HG02763 (cell line): ENCODE results near the gene DGKQ.
"Not testable (repeated sequence)": the region's sequence is repeated elsewhere in the genome, so short reads cannot be mapped to it uniquely, and the experiment has no call there.

Experiments
- ATAC-seq: cut with Tn5 transposase; IDR thresholded peaks from one replicate; pipeline ENCODE4 v1.9.1; 2021; ENCODE audit warnings: mild to moderate bottlenecking, moderate library complexity; ENCODE audit not compliant: unreplicated experiment

Gene DGKQ

DNA sequence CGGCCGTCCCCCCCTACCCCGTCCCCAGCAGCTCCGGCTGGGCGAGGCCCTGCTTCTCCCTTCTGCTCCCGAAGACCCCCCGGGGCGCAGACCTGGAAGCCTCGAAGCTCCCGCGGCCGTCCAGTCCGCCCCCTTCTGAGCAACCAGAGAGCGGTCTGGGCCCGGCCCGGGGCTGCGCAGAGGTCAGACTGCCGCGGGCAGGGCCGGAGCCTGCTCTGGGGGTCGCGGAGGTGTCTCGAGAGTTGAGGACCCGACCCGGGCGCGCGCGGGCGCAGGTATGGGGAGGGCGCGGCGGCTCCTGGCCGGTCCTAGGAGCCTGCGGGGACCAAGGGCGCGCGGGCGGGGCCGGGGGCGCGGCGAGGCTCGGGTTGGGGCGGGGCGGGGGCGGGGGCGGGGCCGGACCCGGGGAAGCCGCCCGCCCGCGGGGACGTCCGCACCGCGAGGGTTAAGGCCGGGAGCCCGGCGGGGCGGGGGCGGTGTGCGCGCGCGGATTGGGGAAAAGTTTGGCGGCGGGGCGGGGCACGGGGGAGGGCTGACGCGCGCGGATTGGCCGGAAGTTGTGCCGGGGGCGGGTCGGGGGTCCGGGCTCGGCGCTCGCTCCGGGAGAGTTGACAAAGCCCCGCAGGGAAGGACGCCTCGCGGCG is 37.8 kb upstream of the DGKQ start, which contains the start of gene FGFRL1:
Gene FGFRL1 (plus strand): TSS at position 605 of the 644 bp plus-strand sequence. CDS start 860 bp downstream, outside the sequence.
- ATAC-seq = peak; percentile 35

DNA sequence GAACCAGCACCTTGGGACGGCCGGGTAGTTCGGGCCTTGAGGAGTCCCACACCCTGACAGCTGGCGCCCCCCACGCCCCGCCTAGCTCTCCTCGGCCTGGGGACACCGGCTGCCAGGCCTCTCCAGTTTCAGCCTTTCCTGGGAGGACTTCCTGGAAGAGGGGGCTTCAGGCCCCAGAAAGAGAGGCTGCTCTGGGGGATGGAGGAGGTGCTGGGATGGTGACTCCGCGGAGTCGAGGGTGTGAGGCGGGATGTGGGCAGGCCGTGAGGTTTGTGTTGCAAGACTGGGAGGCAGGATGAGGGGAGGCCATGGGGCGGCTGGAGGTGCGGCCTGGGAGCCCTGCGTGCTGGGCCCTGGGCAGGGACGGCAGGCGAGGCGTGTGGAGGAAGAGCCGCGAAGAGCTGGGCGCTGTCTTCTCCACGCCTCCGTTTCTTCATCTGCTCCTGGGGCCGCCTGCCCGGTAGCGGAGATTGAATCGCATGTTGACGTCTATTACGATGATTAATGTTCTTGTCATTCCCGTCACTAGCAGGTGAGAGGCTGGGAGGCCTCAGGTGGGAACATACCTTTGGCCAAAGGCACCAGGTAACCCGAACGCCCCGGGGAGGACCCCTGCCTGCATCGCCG is 37.1 kb upstream of the DGKQ start:
- ATAC-seq = no peak

DNA sequence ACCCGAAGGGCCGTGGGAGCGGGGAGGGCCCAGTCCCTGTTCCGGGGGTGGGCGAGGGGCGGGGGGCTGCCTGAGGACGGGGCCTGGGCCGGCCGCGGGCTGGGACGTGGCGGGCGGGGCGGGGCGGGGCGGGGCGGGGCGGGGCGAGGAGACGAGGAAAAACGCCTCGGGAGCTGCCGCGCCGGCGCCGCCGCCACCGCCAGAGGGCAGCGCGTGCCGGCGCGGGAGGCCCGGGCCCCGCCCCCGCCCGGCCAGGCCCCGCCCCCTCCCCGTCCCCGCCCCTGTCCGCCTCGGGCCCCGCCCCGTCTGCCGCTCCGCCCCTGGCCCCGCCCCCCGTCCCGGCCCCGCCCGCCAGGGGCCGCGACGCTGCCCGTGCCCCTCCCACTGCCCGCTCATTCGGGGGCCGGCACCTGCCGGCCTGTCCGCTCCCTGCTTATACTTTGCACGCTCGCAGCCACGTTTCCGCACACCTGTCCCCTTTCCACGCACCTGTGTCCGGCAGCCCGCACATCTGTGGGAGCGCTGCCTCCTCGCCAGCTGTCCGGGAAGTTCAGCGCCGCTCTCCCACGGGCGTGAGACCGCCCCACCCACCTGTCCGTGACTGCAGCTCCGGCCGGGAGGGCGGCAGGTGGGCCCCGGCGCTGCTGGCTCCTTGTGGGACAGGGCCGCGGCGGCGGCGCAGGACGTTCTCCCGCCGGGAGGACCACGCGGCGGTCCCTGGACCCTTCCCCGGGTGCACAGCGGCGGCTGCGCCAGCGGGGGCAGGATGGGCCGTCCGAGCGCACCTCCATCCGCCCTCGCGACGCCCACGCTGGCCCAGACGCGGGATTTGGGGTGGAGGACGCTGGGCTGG is 36.4 kb upstream of the DGKQ start:
- ATAC-seq = peak; percentile 39

DNA sequence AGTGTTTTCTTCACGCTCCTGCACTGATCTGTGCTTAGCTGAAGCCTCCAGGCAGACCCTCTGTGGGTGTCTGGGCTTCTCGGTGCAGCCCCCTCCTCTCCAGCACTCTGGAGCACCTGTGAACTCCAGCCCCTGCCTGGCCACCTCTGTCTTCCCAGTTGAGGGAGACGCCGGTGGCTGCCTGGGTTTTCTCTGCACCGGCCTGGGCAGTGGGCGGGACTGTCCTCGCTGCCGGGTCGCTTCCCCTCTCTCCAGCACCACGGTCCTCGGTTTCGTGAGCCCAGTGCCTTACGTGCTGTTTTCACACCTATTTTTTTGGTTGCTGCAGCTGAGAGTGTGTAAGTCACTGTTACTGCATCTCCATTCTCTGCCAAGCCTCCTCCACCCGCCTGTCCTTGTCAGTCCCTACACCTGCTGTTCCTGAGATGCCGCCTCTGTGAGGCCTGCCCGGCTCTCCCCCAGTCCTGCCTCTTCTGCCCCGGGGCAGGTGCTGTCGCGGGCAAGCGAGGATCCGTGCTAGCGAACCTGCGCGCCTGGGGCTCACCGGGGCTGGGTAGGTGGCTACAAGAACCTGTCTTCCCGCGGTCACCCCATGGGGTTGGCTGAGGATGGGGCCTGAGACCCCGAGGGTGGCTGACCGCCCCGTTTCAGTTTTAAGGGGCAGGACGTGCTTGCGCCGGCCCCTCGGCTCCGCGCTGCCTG is 35.6 kb upstream of the DGKQ start:
- ATAC-seq = no peak

GRCh38 chr4:1006856-1007255 is 33.5 kb upstream of the DGKQ start:
- ATAC-seq = no peak

DNA sequence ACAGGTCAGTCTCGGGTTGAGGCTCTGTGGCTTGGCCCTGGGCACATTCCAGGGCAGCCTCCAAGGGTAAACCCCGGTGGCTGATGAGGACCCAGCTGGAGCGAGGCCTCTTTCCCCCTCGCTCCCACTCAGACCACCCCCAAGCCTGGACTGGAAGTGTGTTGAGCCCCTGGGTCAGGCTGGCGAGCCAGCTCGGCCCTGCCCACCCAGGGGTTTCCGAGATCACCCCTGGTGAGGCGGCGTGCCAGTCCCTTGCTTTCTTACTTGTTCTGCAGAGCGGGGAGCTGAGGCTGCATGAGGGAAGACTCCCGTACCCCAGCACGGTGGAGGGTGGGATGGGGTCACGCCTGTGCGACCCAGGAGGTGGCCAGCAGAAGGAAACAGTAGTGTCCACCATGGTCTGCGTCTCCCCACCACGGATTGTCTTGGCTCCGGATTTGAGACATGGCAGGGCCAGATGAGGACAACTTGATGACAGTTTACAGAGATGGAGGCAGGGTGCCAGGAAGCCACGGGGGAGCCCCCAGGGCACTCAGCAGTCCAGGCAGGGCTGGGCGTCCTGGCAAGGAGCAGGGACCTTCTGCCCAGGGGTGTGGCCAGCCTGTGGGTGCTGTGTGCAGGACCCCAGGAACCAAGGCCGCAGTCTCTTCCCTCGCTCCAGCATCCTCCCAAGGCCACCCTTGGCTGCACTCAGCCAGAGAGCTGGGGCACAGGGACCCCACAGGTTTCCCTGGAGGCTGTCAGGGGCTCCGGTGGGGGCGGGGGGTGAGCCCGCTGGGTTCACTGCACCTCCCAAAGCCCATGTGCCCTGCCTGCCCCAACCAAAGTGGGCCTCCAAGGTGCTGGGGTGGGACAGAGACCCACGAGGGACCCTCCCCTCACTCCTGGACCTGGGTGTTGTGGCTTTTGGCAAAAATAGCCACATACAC is 31.5 kb upstream of the DGKQ start:
- no peak for ATAC-seq

DNA sequence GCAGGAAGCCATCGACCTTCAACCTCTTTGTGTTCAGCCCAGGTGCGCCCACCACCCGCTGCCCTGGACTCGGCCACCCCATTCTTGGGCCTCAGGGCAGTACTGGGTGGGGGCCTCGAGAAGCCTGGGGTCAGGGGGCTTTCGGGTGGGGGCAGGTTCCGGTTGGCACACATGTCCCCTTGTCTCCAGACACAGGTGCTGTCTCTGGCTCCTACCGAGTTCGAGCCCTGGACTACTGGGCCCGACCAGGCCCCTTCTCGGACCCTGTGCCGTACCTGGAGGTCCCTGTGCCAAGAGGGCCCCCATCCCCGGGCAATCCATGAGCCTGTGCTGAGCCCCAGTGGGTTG is 30.7 kb upstream of the DGKQ start:
- ATAC-seq = no peak

DNA sequence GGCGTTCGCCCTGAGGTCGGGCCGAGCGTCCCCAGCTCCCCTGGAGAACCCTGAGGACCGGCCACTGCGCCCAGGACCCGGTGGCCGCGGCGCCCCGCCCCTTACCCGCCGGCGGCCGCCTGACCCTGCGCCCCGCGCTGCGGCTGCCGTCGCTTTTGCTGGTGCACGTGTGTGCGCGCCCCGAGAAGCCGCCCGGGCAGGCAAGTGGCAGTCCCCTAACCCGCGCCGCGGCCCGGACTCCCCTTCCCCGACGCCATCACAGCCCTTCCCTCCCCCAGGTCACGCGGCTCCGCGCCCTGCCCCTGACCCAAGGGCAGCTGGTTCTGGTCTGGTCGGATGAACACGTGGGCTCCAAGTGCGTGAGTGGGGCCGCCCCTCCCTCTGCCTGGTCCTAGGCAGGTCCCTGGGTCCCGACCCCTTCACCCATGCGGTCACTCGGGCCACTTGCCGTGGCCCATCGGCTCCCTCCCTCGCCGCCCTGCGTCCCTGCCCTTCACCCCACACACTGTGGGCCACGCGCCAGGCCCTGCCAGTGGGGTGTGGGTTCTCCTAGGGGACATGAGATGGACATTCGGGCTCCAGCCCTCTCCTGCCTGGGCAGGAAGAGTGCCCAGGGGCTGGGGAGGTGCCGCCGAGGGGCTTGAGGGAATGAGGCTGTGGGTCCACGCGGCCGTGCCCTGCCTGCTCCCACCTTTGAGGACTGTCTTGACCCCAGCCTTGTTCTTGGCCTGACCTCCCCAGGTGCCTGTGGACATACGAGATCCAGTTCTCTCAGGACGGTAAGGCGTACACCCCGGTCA is 30.1 kb upstream of the DGKQ start:
- ATAC-seq = no peak

- no peak for ATAC-seq
These were observed 29.4 kb upstream of the DGKQ start for GRCh38 chr4:1002631-1003251.

- no peak for ATAC-seq
These were observed 28.8 kb upstream of the DGKQ start for GRCh38 chr4:1002131-1002630.

- ATAC-seq = no peak
These were observed 28.3 kb upstream of the DGKQ start for GRCh38 chr4:1001561-1002130.

DNA sequence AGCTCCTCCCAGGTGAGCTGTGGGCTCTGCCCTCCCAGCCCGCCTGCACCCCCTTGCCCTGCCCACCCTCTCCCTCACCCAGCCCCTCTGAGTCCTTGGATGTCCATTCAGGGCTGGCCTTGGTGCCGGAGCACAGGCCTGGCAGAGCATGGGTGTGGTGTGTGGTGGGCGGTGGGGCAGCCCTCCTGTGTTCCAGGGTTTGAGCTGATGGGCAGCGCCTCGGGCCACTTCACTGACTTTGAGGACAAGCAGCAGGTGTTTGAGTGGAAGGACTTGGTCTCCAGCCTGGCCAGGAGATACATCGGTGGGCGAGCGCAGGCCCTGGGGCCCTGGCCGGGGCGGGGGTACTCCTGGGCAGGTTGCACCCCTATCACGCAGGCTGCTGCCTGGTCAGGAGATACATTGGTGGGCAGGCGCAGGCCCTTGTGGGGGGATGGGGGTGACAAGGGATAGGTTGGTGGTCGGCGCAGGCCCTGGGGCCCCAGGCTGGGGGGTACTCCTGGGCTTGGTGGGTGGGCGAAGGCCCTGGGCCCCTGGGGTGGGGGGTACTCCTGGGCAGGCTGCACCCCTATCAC is 27.4 kb upstream of the DGKQ start:
- no peak for ATAC-seq

DNA sequence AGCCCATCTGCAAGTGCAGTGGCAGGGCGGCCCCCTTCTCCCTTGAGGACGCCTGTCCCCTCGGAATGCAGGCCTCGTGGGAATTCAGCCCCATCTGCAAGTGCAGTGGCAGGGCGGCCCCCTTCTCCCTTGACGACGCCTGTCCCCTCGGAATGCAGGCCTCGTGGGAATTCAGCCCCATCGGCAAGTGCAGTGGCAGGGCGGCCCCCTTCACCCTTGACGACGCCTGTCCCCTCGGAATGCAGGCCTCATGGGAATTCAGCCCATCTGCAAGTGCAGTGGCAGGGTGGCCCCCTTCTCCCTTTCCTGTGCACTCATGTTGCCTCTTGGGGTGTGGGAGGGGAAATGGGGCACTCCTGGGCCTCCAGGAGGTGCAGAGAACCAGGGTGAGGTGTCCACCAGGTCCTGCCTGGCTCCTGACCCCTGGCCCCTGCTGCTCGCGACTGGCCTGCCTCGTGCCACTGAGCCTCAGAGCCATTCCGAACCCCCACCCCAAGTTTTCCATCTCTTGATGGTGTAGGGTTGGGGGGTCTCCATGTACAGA is 26.6 kb upstream of the DGKQ start:
- ATAC-seq = no peak

DNA sequence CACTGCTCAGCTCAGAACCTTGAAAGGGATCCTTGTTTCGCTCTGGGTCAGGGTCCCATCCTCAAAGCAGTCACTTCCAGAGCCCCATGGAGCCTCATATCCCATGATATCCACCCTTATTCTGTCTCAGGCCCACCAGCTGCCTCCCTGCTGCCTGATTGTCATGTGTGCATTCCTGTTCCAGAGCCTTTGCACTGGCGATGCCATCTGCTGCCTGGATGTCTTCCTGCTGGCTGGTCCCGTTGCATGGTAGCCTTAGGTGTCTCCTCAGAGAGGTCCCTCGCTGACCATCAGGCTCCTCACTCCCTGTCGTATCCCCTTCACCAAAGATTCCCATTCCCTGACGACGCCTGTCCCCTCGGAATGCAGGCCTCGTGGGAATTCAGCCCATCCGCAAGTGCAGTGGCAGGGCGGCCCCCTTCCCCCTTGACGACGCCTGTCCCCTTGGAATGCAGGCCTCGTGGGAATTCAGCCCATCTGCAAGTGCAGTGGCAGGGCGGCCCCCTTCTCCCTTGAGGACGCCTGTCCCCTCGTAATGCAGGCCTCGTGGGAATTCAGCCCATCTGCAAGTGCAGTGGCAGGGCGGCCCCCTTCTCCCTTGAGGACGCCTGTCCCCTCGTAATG is 26.0 kb upstream of the DGKQ start:
- ATAC-seq = not testable (repeated sequence)

DNA sequence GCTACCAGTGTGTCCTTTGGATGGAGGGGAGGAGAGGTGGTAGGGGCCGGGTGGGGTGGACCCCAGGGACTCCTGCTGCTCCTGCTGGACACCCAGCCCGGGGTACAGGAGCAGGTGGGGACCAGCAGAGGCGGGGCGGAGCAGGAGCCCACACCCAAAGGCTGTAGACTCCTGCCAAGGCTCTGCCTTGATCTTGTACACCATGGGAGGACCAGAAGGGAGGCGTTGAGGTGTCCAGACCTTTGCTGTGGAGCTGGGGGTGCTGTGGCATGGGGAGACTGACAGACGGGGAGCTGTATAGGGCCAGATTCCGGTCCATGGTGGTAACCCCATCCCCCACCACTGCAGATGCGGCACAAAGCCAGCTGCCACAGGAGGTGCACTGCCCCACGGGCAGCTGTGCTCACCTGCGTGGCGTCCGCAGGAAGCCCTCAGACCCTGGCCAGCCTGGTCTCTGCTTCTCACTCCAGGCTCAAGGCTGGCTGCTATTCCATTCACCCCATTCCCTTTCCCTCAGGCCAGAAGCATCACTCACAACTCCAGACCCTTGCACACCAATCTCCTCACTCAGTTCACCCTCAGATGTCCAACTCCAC is 24.8 kb upstream of the DGKQ start:
- no peak for ATAC-seq

- ATAC-seq = no peak
These were observed 24.2 kb upstream of the DGKQ start for GRCh38 chr4:997375-998071.
